ENCODE data around the gene TSPYL4.
"Not testable (repeated sequence)": the region's sequence is repeated elsewhere in the genome, so short reads cannot be mapped to it uniquely, and the experiment has no call there.

- not testable (repeated sequence) for TF ChIP-seq CTCF (conservative IDR thresholded peaks at IDR 0.05; ENCODE audit: low read length); EZH2phosphoT487 (IDR thresholded peaks at IDR 0.05; ENCODE audit: borderline replicate concordance)
Measured at GRCh38 chr6:116284984-116285383, 31.1 kb upstream of the TSPYL4 start.

Measured in Loucy (cell line).